LNCaP clone FGC (cell line): Measurements from ENCODE around the gene ADARB1.

Experiments used
- DNase-seq: peaks from one replicate; pipeline ENCODE4 v3.0.0-alpha.2; 2011; ENCODE audit warnings: low read depth
- H3K4me3 ChIP-seq: 2 replicates; pipeline ENCODE4 v1.5.1; 2011; ENCODE audit warnings: mild to moderate bottlenecking, low read depth, low read length, control low read depth
- CTCF ChIP-seq: IDR thresholded peaks from 2 replicates; pipeline ENCODE4 v1.5.1; 2012; ENCODE audit warnings: mild to moderate bottlenecking; ENCODE audit not compliant: control insufficient read depth, insufficient read depth; ENCODE audit errors: extremely low read depth

The ADARB1 gene

DNA sequence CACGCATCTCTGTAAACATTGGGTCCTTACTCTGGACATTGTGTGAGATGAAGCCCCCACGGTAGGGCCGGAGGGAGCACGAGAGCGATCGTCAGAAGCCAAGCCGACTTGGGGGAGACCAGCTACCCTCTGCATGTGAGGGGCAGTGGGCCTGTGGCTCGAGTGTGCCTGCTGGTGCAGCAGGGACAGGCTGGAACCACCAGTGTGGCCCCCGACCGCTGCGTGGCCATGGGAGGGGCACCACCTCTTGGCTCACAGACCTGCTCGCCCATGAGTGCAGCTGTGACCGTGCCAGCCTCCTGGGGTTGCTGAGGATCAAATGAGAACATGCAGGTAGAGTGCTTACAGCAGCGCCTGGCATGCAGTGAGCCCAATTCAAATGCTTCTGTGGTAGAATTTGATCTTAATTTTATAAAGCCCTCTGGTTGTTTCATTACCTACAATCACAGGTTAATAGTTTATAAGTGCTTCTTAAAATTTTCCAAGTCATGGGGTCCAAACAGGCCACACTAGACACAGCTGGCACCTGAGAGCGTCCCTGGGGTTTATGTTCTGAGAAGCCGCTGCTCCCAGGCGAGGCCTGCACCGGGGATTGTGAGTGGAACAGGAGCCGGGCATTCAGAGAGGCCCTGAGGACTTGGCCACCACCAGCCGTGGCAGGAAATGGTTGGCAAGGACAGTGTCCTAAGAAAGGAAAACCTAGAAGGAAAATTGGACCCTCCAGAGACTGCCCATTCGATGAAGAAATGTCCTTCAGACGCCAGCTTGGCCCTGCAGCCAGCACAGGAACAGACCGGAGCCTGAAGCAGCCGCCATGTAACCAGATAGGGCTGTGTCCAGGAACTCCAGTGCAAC is 22.6 kb upstream of the ADARB1 start:
- DNase-seq: no peak
- TF ChIP-seq CTCF: no peak
- H3K4me3 ChIP-seq: no peak overlapping the region

GRCh38 chr21:45052960-45053359 is 21.4 kb upstream of the ADARB1 start:
- H3K4me3 ChIP-seq: no peak overlapping the region
- no peak for DNase-seq
- no peak for TF ChIP-seq CTCF

- TF ChIP-seq CTCF: no peak
- H3K4me3 ChIP-seq: no peak overlapping the region
- no peak for DNase-seq
These were observed 20.7 kb upstream of the ADARB1 start for GRCh38 chr21:45053561-45054226.

DNA sequence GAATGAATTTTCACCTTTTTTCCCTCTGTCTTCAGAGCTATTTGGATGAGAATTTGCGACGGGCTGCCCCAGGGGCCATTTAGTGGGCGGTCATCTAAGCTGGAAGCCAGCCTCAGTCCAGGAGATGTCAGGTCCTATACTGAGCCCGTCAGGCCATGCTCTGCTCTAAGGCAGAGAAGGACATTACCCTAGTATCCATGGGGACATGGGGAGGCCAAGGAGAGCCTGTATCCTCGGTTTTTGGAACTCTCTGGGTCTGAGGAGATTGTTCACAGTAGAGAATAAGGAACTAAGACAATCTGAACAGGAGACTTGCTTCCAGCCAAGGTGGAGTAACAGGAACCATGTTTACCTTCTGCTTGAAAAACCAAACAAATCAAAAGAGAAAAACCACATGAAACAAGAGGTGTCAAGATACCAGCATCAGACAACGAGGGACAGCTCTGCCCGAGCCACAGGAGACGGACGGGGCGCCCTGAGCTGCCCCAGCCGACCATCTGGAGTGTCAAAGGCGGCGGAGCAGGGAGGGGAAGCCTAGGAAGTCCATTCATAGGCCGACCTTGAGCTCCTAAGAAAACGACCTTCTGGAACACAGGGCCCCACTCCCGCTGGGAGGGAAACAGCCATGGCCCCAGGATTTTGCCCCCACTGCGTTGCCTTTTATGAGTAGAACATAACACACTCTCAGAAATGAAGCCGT is 20.0 kb upstream of the ADARB1 start:
- TF ChIP-seq CTCF: no peak
- DNase-seq: no peak
- no peak overlapping the region for H3K4me3 ChIP-seq

GRCh38 chr21:45054927-45055612 is 19.3 kb upstream of the ADARB1 start:
- H3K4me3 ChIP-seq: no peak overlapping the region
- no peak for TF ChIP-seq CTCF
- no peak for DNase-seq

DNA sequence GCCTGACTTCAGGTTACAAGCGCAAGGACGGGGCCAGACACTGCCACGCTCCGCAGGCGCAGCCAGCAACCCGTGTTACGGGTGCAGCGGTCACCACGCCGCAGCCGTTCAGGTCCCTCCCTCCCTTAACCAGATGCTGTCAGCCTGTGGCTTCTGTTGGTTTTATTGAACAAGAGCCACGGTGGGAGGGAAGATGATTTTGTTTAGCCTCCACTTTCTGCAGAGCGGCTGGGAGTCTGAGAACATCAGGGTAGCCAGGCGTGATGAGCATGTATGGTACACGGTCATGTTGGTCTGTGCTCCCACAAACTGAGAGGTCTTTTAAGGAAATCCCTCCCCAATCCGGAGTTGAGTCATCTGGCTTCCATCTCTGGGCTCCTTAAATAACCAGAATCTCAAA is 18.5 kb upstream of the ADARB1 start:
- H3K4me3 ChIP-seq: no peak overlapping the region
- no peak for DNase-seq
- TF ChIP-seq CTCF: no peak
